Stomach (tissue), 9 donors: ENCODE results near the gene PIAS1. TPM values are rescaled to one million over a fixed set of nuclear protein-coding genes. Genes with fewer than 3 reads are reported as not detected.

Source experiments
- DNase-seq, 2 donors: peaks; one replicate each; pipeline versions ENCODE4 v3.0.0 to v3.0.0-alpha.2; 2013 to 2019
- H3K27ac ChIP-seq, 5 donors: fragments of 200-600 bp in 4 of 5; sonication (generic) in 4 of 5; one replicate each; pipeline ENCODE4 v1.5.1; 2013 to 2019; ENCODE audit warnings: mild to moderate bottlenecking in 1 of 5, moderate library complexity in 1 of 5
- H3K27me3 ChIP-seq, 3 donors: fragments of 200-600 bp; sonication (generic); one replicate each; pipeline ENCODE4 v1.5.1; 2017 to 2019; ENCODE audit warnings: mixed run types in 1 of 3
- H3K36me3 ChIP-seq, 4 donors: fragments of 200-600 bp; sonication (generic); 1 replicate in 3 of 4; 2 replicates in 1 of 4; pipeline ENCODE4 v1.5.1; 2016 to 2019
- H3K4me1 ChIP-seq, 4 donors: fragments of 200-600 bp; sonication (generic); one replicate each; pipeline ENCODE4 v1.5.1; 2016 to 2019
- H3K4me3 ChIP-seq, 4 donors: fragments of 200-600 bp; sonication (generic) in 3 of 4; one replicate each; pipeline ENCODE4 v1.5.1; 2016 to 2019; ENCODE audit warnings: mild to moderate bottlenecking in 1 of 4
- H3K9me3 ChIP-seq, 4 donors: fragments of 200-600 bp; sonication (generic); one replicate each; pipeline ENCODE4 v1.5.1; 2016 to 2019
- EP300 ChIP-seq: sonication (generic); formaldehyde crosslinking; IDR thresholded peaks from one replicate; pipeline ENCODE4 v1.6.1; 2017; ENCODE audit warnings: antibody characterized with exemption
- POLR2A ChIP-seq, 4 donors: fragments of 450-650 bp; IDR thresholded peaks; one replicate each; pipeline ENCODE4 v1.6.1; 2016; ENCODE audit warnings: antibody characterized with exemption in 4 of 4, control low read depth in 2 of 4, mild to moderate bottlenecking in 1 of 4, moderate library complexity in 1 of 4
- POLR2AphosphoS5 ChIP-seq, 3 donors: sonication (generic); formaldehyde crosslinking; IDR thresholded peaks; one replicate each; pipeline ENCODE4 v1.6.1; 2016; ENCODE audit warnings: antibody characterized with exemption in 3 of 3
- WGBS, 5 donors: extraction: QIAGEN DNeasy Blood & Tissue Kit in 3 of 5; methylation state at CpG; one replicate each; pipeline versions ENCODE4 v1.1.5 to v1.1.7; 2013 to 2018; 5-methylcytosine and 5-hydroxymethylcytosine counted together
- intact Hi-C: fragments of 100-400 bp; cut with DNase I; formaldehyde crosslinking; loops from one replicate; pipeline ENCODE4 v1.15.1; 2023; ENCODE audit warnings: low total_unique reads
- polyA plus RNA-seq, 3 donors: library from polyadenylated mRNA; stranded (reverse); fragments of 200-250 nt; gene quantifications; one replicate each; pipeline ENCODE4 v1.2.3, GENCODE V29; 2013
- total RNA-seq, 5 donors: library from RNA; depleted of rRNA; stranded (reverse); fragments of >200 nt; gene quantifications; one replicate each; pipeline versions ENCODE4 v1.1.0 to v1.2.3, GENCODE V29; 2014 to 2016
- TF ChIP-seq, protein P1 (sequence below), 7 experiments: fragments of 450-650 bp in 4 of 7; fragments of 200-600 bp in 3 of 7; sonication (generic) in 3 of 7; IDR thresholded peaks; one replicate each; pipeline ENCODE4 v1.5.1; 2016 to 2019; ENCODE audit warnings: antibody characterized with exemption in 7 of 7, control low read depth in 2 of 7, mild to moderate bottlenecking in 1 of 7
- donor health status: healthy with polysubstance abuse.
- donor health status: Bipolar disorder and iron deficiency.
- donor health status: healthy.

The PIAS1 gene
- total and polyA plus RNA-seq, 8 donors, result 7.9 to 56.6 (median 38.8) TPM

DNA sequence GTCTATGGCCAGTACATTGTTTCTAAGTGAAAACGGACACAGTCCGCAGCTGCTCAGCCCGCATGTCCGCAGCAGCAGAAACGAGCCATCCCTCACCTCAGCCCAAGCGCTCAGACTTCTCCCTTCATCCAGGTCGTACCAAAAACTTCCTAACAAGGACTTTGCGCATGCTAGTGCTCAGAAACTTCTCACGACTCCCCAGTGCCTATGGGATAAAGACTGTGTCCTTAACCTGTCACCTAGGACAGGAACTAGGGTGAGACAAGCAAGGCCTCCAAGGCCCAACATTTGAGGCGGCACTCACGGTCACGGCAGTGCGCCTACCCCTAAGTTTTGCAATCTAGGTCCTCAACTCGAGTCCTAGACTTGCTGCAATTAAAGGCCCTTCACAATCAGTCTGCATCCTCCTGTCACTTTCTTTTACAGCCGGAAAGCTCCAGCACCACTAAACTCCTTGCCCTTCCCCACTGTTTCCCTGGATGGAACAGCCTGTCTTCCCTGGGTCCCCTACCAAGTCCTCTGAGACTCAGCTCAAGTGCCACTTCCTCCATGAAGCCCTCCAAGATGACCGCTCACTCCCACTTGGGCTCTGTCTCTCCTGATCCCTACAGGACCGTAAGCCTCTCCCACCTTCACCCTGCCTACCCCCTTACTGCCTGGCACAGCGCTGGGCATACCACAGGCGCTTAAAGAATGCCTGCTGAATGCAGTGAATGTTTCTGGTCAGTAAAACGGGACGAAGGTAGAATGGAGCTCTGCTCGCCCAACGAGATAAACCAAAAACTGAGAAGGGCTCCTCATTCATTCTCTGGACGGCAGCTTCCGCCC is 174.2 kb downstream of the PIAS1 start:
- Histone ChIP-seq H3K9me3 (no peaks in the 10 kb centered on the region), H3K27ac (peak overlapping the region in 3 of 5 donors; percentile 85 to 93 (median 88)), H3K27me3 (no peaks in the 10 kb centered on the region), H3K4me1 (peaks cover 16 to 37% (median 31%) of the 10 kb centered on the region in 4 donors), H3K4me3 (peak overlapping the region; percentile 75 to 91 (median 88)), H3K36me3 (no peaks in the 10 kb centered on the region)
- WGBS, 5 donors, result 30 to 42% (median 33%) methylated on average over 25 of the region's 25 CpGs
- peak; percentile 13 to 19 for DNase-seq
- TF ChIP-seq EP300 (no peak), POLR2A (IDR thresholded peaks at IDR 0.05) (no peak), POLR2AphosphoS5 (IDR thresholded peaks at IDR 0.05) (no peak)
- TF ChIP-seq, protein P1, sequence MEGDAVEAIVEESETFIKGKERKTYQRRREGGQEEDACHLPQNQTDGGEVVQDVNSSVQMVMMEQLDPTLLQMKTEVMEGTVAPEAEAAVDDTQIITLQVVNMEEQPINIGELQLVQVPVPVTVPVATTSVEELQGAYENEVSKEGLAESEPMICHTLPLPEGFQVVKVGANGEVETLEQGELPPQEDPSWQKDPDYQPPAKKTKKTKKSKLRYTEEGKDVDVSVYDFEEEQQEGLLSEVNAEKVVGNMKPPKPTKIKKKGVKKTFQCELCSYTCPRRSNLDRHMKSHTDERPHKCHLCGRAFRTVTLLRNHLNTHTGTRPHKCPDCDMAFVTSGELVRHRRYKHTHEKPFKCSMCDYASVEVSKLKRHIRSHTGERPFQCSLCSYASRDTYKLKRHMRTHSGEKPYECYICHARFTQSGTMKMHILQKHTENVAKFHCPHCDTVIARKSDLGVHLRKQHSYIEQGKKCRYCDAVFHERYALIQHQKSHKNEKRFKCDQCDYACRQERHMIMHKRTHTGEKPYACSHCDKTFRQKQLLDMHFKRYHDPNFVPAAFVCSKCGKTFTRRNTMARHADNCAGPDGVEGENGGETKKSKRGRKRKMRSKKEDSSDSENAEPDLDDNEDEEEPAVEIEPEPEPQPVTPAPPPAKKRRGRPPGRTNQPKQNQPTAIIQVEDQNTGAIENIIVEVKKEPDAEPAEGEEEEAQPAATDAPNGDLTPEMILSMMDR (IDR thresholded peaks at IDR 0.05), result no peak
- intact Hi-C loops, result no loop called here

DNA sequence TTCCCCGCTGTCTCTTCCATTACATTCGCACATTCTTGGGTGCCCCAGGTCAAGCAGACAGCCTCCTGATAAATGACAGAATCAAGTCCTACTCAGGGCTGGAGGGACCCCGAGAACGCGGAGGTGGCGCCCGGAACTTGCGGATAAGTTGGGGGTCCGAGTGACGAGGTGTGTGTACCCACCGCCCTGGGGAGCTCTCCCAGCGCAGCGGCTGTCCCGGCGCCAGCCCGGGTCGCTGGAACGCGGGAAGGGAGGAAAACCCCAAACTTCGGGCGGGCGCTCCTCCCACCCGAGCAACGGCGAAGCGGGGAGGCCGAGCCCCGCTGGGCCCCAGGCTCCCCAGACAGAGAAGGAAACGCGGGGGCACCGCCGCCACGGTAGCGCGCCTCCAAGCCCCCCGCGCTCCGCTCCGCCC is 174.9 kb downstream of the PIAS1 start:
- TF ChIP-seq, protein P1 (IDR thresholded peaks at IDR 0.05), result no peak
- TF ChIP-seq POLR2AphosphoS5 (IDR thresholded peaks at IDR 0.05) (no peak), EP300 (no peak), POLR2A (IDR thresholded peaks at IDR 0.05) (no peak)
- Histone ChIP-seq H3K27me3 (no peaks in the 10 kb centered on the region), H3K4me3 (peak overlapping the region; percentile 75 to 91 (median 88)), H3K27ac (peak overlapping the region; percentile 84 to 93 (median 88)), H3K36me3 (no peaks in the 10 kb centered on the region), H3K9me3 (no peaks in the 10 kb centered on the region), H3K4me1 (peaks cover 16 to 44% (median 31%) of the 10 kb centered on the region in 4 donors)
- WGBS, 5 donors, result 0% methylated on average over 9 to 39 of the region's 39 CpGs
- intact Hi-C loops, result no loop called here
- DNase-seq, result no peak

DNA sequence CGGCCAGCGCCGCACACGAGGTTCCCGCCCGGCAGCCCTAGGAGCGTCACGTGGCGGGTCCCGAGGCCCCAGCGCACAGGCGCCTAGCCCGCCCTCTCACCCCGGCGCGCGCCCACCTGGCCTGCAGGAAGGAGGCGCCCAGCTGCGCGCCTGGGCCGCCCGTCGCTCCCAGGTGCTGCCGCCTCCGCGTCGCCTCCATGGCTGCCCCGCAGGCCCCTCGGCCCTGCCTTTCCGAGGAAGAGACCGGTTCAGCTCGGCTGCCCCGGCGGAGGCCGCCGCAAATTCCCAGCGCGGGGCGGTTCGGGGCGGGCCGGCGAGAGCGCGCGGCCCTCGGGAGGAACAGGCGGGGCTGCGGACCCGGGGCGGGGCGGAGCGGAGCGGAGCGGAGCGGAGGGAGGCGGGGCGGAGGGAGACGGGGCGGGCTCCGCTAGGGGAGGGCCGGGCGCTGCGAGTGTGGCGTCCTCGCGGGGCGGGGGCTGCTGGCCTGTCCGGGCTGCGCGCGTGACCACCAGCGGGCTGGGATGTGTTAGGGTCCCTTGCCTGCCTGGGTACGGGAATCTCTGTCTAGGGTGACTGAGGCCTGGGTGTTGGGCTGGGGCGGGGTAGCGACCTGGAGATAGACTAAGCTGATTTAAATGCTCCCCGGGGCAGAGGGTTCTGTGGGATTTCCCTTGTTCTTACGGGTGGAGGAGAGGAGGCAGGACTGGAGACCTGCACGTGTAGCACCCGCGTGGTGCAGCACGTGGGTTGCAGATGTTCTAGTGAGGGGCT is 175.5 kb downstream of the PIAS1 start, which contains the start of gene CLN6:
Gene CLN6, minus strand, starts transcription at position 343 of the 771 bp plus-strand sequence. Its CDS starts 144 bp downstream, at position 199.
- intact Hi-C loops, result no loop called here
- Histone ChIP-seq H3K9me3 (no peaks in the 10 kb centered on the region), H3K4me3 (peak within 1 kb of the TSS; percentile 75 to 91 (median 88)), H3K36me3 (no peaks in the 10 kb centered on the region), H3K27ac (peak within 1 kb of the TSS; percentile 84 to 93 (median 88)), H3K4me1 (peaks cover 16 to 50% (median 35%) of the 10 kb centered on the region in 4 donors), H3K27me3 (no peaks in the 10 kb centered on the region)
- TF ChIP-seq EP300, result no peak
- TF ChIP-seq, protein P1 (IDR thresholded peaks at IDR 0.05), result no peak
- TF ChIP-seq POLR2A (IDR thresholded peaks at IDR 0.05), result no peak
- peak in 1 of 3 donors; percentile 29 for TF ChIP-seq POLR2AphosphoS5 (IDR thresholded peaks at IDR 0.05)
- peak; percentile 84 to 95 for DNase-seq
- 0 to 1% (median 0%) methylated on average over 21 to 82 of the region's 82 CpGs for WGBS, 5 donors
